ENCODE measurements around the gene CLMP.

CLMP gene

DNA sequence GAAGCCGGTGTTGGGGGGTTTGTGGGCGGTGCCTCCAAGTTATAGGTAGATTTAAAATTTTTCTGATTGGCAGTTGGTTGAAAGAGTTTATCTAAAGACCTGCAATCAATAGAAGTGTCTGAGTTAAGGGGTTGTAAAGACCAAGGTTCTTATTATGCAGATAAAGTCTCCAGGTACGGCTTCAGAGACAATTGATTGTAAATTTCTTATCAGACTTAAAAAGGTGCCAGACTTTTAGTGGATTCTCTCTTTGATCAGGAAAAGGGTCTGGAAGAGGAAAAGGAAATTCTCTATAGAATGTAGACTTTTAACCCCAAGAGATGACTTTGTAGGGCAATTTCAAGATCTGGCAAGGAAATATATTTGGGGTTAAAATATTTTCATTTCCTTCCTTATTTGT, 25.2 kb downstream of the CLMP start:
- TF ChIP-seq TAF1 (IDR thresholded peaks at IDR 0.05; ENCODE audit: borderline replicate concordance, insufficient read depth, low read length) = no peak
- no peak for TF ChIP-seq FOXP2 (optimal IDR thresholded peaks at IDR 0.05; ENCODE audit: borderline replicate concordance, extremely low read depth, extremely low read length, insufficient read depth)
- no peak for TF ChIP-seq POLR2AphosphoS5 (IDR thresholded peaks at IDR 0.05; ENCODE audit: low read depth, low read length)
- no peak for TF ChIP-seq SIN3A (IDR thresholded peaks at IDR 0.05; ENCODE audit: borderline replicate concordance, insufficient read depth, low read length)
- TF ChIP-seq REST (IDR thresholded peaks at IDR 0.05; ENCODE audit: insufficient read depth in 1 of 2, low read depth in 2 of 2, low read length in 2 of 2) = no peak

DNA sequence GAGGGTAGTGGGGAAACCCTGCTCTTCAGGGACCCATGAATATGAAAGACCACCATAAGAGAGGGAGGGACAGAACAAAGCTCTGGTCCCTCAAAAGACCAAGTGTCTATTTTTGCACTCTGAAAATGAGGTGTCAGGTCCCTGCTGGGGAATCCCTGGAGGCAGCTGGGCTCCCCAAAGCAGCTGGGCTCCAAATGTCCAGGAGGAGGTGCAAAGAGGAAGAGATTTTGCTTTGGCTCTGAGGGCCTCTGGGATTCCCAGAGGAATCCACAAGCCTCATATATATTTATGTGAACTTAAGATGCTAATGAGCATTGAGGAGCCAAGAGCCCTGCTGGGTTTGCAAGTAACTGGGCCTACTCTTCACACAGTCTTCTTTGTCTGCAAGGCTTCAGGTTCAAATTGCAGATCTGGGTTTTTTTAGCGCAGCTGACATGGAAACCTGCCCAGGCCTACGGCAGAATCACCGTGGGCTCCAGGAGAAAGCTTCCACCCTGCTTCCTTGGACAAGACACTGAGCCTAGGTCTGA, 26.0 kb downstream of the CLMP start:
- TF ChIP-seq TAF1 (IDR thresholded peaks at IDR 0.05; ENCODE audit: borderline replicate concordance, insufficient read depth, low read length) (no peak), REST (IDR thresholded peaks at IDR 0.05; ENCODE audit: insufficient read depth in 1 of 2, low read depth in 2 of 2, low read length in 2 of 2) (no peak), SIN3A (IDR thresholded peaks at IDR 0.05; ENCODE audit: borderline replicate concordance, insufficient read depth, low read length) (no peak), POLR2AphosphoS5 (IDR thresholded peaks at IDR 0.05; ENCODE audit: low read depth, low read length) (no peak), FOXP2 (optimal IDR thresholded peaks at IDR 0.05; ENCODE audit: borderline replicate concordance, extremely low read depth, extremely low read length, insufficient read depth) (no peak)

DNA sequence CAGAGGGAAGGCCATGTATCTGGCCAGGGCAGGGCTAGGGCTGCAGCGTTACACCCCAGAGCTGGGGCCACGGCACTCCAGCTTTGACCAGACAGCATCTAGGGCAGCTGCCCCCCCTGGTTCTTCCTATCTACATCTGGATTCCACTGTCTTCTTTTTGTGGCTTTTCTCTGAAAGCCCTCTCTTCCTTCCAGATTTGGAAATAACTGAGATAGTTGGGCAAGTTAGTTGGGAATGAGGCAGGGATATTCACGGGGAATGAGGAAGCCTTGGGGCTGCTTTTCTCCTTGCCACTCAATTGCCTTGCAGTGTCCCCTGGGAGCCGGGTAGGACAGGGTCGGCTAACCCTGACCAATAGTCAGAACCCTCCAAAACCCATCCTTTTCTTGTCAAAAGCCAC, 26.8 kb downstream of the CLMP start:
- TF ChIP-seq POLR2AphosphoS5 (IDR thresholded peaks at IDR 0.05; ENCODE audit: low read depth, low read length) = no peak
- no peak for TF ChIP-seq SIN3A (IDR thresholded peaks at IDR 0.05; ENCODE audit: borderline replicate concordance, insufficient read depth, low read length)
- TF ChIP-seq REST (IDR thresholded peaks at IDR 0.05; ENCODE audit: insufficient read depth in 1 of 2, low read depth in 2 of 2, low read length in 2 of 2) = no peak
- no peak for TF ChIP-seq FOXP2 (optimal IDR thresholded peaks at IDR 0.05; ENCODE audit: borderline replicate concordance, extremely low read depth, extremely low read length, insufficient read depth)
- no peak for TF ChIP-seq TAF1 (IDR thresholded peaks at IDR 0.05; ENCODE audit: borderline replicate concordance, insufficient read depth, low read length)

DNA sequence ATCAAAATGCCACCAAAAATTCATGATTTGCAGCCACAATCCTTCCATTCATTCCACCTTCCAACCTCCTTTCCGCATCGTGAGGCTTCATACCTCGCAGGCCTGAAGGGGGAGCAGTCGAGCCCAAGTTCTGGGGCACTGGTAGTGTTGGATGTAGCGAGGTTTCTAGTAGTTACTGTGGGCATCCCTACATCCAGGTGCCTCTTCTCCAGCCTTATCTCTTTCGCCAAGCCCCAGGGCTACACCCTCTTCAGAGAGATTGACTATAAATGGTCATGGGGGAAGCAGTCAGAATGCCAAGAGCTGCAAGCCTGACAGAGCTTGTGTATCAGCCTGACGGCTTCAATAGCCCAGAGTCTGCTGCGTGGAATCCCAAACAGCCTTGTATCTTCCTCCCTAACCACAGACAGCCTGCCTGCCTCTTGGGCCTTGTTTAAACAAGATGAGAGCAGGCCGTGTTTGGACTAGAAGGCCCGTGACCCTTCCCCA, 28.9 kb downstream of the CLMP start:
- TF ChIP-seq REST (IDR thresholded peaks at IDR 0.05; ENCODE audit: insufficient read depth in 1 of 2, low read depth in 2 of 2, low read length in 2 of 2) (no peak), FOXP2 (optimal IDR thresholded peaks at IDR 0.05; ENCODE audit: borderline replicate concordance, extremely low read depth, extremely low read length, insufficient read depth) (no peak), POLR2AphosphoS5 (IDR thresholded peaks at IDR 0.05; ENCODE audit: low read depth, low read length) (no peak), TAF1 (IDR thresholded peaks at IDR 0.05; ENCODE audit: borderline replicate concordance, insufficient read depth, low read length) (no peak), SIN3A (IDR thresholded peaks at IDR 0.05; ENCODE audit: borderline replicate concordance, insufficient read depth, low read length) (no peak)

All from PFSK-1 (cell line).